Measurements from ENCODE around the gene SETD3. TPM values are rescaled to one million over a fixed set of nuclear protein-coding genes. Genes with fewer than 3 reads are reported as not detected.

Gene SETD3
- total RNA-seq, 1 donor: 31.5 TPM

Small RNA genes lying within 50 kb of the gene (small RNA-seq; reads per million reads assigned to genes)
- not detected for gene RNU6-91P

Other genes starting within 250 kb of the SETD3 start
- gene BCL11B, start 208.7 kb downstream of the SETD3 start, total RNA-seq: under 0.01 TPM
- gene CCNK, start 550 bp upstream of the SETD3 start, total RNA-seq: 26.4 TPM
- gene CCDC85C, start 123.3 kb upstream of the SETD3 start, total RNA-seq: 0.81 TPM
- under 0.01 TPM for gene HHIPL1, start 164.3 kb upstream of the SETD3 start, total RNA-seq
- gene CYP46A1, start 203.4 kb upstream of the SETD3 start, total RNA-seq: not detected

All from hematopoietic multipotent progenitor cell (in vitro differentiated cells).